Brain pericyte (primary cell): ENCODE results near the gene UMODL1.
"Not testable (repeated sequence)": the region's sequence is repeated elsewhere in the genome, so short reads cannot be mapped to it uniquely, and the experiment has no call there.

Source experiments
- DNase-seq: peaks from one replicate; pipeline ENCODE4 v3.0.0-alpha.2; 2012; ENCODE audit warnings: low read depth, low spot score

UMODL1 gene

DNA sequence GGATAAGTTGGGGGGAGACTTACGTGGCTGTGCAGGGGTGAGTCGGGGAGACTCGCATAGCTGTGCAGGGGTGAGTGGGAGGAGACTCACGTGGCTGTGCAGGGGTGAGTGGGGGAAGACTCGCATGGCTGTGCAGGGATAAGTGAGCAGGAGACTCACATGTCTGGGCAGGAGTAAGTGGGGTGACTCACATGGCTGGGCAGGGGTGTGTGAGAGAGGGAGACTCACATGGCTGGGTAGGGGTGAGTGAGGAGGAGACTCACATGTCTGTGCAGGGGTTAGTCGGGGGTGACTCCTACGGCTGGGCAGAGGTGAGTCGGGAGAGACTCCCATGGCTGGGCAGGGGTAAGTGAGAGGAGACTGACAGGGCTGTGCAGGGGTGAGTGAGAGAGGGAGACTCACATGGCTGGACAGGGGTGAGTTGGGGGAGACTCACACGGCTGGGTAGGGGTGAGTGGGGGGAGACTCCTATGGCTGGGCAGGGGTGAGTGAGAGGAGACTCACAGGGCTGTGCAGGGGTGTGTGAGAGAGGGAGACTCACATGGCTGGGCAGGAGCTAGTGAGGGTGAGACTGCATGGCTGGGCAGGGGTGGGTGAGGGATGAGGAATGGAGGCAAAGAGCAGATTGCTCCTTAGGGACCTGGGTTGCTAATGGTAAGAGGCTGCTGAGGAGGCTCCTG is 91.9 kb downstream of the UMODL1 start:
- DNase-seq = no peak

GRCh38 chr21:42163511-42163863 is 92.4 kb downstream of the UMODL1 start:
- no peak for DNase-seq

GRCh38 chr21:42164064-42164789 is 93.1 kb downstream of the UMODL1 start:
- DNase-seq = no peak

GRCh38 chr21:42164818-42165217 is 93.7 kb downstream of the UMODL1 start:
- DNase-seq = no peak

DNA sequence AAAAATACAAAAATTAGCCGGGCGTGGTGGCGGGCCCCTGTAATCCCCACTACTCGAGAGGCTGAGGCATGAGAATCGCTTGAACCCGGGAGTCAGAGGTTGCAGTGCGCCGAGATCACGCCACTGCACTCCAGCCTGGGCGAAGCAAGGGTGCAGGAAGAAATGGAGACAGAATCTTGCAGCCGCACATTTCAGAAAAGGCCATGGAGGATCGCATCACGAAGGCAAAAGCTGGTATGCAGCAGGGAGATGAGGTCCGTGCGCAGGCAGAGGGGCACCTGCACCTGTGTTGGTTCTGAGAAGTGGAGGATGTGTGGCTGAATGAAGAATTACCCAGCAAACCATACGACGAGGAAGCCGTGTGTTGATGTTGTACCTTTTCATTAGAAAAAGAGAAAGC is 94.8 kb downstream of the UMODL1 start:
- no peak for DNase-seq

- no peak for DNase-seq
Measured at GRCh38 chr21:42169758-42170157, 98.6 kb downstream of the UMODL1 start.

GRCh38 chr21:42171091-42172053 is 100.3 kb downstream of the UMODL1 start:
- no peak for DNase-seq

DNA sequence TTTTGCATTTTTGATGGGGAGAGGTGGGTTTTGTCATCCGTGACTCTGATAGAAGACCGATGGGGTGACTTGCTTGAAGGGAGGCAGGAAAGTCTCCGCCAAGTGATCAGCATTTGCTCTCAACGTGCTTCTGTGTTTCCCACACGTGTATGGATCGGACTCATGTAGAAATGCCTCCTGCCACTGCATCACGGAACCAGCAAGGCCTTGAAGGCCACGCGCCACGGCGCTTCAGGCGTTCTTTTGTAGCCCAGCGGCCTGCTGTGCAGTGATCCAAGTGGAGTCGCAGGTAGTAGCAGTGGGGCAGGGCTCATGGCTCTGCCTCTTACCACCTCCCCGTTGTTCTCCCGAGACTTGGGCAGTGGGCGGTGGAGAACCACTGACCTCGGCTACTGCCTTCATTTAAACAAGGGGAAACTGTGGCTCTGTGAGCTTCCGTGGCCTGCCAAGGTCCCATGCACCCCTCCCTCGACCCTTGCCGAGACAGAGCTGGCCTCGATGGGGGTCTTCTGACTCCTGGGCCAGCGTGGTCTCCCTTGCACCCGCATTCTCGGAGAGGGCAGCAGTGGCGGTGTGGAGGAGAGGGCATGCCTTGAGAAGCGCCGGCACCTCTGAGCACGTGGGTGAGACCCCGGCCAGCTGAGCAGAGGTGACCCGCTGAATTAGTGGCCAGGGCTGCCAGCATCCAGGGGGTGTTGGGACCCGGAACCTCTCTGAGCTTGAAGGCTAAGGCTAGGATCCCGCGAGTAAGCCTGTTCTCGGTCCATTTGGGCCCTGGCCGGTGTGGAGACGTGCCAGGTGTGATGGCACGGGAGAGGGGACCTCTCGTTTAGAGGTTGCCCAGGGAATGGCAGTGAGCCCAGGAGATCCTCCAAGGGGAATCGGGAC is 101.7 kb downstream of the UMODL1 start:
- DNase-seq = no peak

DNA sequence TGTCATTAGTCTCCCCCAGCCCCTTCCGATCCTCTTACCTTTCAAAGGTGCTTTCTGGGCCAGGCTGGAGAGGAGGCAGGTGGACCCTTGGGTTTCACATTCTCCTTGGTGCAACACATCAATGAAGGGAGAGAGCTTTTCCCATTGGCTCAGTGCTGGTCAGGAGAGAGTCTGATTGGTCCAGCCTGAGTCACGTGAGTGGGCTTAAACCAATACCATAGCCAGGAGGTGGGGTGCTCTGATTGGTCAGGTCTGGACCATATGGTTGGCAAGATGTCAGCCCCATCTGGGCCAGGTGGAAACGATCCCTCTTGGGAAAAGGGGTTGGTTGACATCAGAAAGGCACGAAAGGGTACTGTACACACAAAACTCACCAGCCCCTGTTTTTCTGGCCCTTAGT is 103.1 kb downstream of the UMODL1 start:
- DNase-seq = no peak

DNA sequence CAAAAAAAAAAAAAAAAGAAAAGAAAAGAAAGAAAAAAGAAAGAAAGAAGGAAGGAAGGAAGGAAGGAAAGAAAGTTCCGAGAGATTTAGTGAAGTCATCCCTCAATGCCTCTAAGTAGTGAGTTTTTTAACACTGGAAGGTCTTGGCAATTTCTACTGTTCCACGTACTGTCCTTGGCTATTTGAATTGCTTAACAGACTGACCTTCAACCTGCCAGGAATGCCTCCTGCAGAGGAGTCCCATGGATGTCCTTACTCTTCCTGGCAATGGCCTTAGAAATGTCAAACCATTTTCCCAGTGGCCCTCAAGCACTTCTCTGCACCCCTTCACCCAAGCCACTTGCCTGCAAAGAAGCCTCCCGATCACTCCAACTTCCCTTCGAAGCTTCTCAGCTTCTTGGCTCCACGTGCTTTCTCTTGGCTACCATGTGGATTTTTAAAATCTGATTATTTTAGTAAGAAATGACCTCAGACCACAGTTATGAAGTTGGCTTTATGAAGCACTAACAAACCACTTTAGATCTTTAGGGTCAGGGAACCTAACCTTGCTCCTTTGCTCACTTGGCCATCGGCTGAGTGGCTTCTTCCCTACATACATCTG is 104.1 kb downstream of the UMODL1 start:
- no peak for DNase-seq

DNA sequence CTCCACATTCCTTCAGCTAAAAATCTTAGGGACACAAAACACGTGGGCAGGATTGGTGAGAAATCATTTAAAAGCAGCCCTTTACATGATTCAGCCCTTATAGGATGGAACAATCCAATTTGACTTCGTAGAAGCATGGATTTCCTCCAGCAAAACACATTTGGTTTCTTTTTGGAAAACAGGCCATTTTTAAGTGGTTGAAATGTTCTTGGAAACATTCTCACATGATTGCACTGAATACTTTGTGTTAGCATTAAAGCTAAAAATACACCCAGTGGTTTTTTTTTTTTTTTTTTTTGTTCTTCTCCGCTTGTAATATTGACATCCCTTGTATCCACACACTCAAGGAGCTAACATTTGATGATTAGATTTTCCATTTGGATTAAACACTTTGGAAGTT is 105.7 kb downstream of the UMODL1 start:
- DNase-seq = no peak

- no peak for DNase-seq
Measured at GRCh38 chr21:42179316-42179715, 108.2 kb downstream of the UMODL1 start.

- not testable (repeated sequence) for DNase-seq
Measured at GRCh38 chr21:42180001-42180400, 108.9 kb downstream of the UMODL1 start.

- DNase-seq = no peak
Measured at GRCh38 chr21:42182713-42183371, 111.7 kb downstream of the UMODL1 start.

- DNase-seq = no peak
Measured at GRCh38 chr21:42183374-42184266, 112.5 kb downstream of the UMODL1 start.

- no peak for DNase-seq
Measured at GRCh38 chr21:42186591-42186990, 115.5 kb downstream of the UMODL1 start.

DNA sequence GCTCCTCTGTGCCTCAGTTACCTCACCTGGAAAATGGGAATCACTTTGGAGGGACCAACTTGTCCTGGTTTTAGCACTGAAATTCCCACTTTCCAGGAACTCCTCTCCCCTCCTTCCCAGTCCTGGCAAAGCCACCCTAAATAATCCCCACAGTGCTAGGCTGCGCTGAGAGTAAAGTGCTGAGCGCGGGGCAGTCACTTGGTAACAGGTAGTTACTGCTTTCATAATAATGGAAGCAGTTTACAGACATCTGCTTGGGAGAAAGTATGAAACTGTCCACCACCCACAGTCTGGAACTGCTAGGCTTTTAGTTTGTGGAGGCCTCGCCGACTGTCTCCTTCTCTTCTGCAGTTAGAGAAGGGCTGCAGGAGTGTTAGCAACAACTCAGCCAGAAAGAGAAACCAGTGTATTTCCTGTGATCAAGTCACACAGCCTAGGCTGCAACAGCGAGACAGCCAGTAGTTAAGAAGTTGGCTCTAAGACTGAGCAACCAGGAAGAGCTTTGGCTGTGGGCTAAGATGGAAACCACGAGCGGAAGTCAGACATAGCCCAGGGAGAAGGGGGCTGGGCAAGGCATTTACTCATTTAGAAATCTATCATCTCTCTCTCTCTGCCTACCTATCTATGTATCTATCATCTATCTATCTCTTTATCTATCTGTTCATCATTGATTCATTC is 117.0 kb downstream of the UMODL1 start:
- DNase-seq = no peak

- no peak for DNase-seq
Measured at GRCh38 chr21:42188663-42189062, 117.5 kb downstream of the UMODL1 start.

DNA sequence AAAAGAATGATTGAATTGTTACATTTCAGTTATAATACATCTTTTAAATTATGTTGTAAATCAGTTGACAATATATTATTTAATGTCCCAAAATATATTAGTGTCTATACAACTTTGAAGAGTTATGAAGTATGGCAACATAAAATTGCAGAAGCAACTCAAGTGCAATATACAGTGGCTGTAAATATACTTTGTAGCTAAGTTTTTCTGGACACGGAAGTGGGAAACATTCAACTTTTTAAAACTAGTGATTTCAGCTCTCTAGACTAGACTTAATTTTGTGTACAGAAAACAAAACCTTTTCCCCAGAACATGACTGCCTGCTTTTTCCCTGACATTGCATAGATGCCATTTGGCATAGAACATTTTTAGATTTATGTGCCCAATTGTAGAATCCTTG is 118.3 kb downstream of the UMODL1 start:
- no peak for DNase-seq
